ENCODE results near the gene NANOS3.
"Not testable (repeated sequence)": the region's sequence is repeated elsewhere in the genome, so short reads cannot be mapped to it uniquely, and the experiment has no call there.

Gene NANOS3

GRCh38 chr19:13914777-13915176 lies 37.8 kb downstream of the NANOS3 start:
- DNase-seq (ENCODE audit: extremely low read depth in 1 of 2, low read depth in 1 of 2), result no peak

DNA sequence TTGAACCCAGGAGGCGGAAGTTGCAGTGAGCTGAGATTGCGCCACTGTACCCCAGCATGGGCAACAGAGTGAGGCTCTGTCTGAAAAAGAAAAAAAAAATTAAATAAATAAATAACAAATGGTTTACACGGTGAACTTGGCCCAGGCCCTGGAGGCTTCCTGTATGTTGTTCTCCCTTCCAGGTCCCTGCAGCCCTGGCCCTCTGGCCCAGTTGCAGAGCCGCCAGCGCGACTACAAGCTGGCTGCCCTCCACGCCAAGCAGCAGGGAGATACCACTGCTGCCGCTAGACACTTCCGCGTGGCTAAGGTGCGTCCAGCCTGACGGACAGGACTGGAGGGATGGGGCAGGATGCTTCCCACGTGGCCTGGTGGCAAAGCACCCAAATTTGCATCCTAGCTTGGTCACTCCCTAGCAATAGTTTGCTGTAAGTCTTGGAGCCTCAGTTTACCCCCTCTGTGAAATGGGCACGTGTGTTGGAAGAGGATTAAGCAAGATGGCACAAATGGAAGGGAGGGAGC lies 41.0 kb downstream of the NANOS3 start:
- DNase-seq (ENCODE audit: extremely low read depth in 1 of 2, low read depth in 1 of 2), result no peak

GRCh38 chr19:13918726-13919411 lies 41.9 kb downstream of the NANOS3 start:
- DNase-seq (ENCODE audit: extremely low read depth in 1 of 2, low read depth in 1 of 2), result no peak

DNA sequence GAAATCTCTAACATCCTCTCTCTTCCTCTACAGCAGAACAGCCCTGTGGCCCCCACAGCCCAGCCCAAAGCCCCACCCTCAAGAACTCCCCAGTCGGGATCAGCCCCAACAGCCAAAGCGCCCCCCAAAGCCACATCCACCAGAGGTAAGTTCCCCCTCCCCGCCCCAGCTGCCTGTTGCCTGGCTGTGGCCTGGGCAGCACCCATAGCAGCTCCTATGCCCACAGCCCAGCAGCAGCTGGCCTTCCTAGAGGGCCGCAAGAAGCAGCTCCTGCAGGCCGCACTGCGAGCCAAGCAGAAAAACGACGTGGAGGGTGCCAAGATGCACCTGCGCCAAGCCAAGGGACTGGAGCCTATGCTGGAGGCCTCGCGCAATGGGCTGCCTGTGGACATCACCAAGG lies 43.6 kb downstream of the NANOS3 start:
- no peak for DNase-seq (ENCODE audit: extremely low read depth in 1 of 2, low read depth in 1 of 2)

GRCh38 chr19:13920940-13921747 lies 44.2 kb downstream of the NANOS3 start:
- DNase-seq (ENCODE audit: extremely low read depth in 1 of 2, low read depth in 1 of 2), result peak in 1 of 2 donors; percentile 25

DNA sequence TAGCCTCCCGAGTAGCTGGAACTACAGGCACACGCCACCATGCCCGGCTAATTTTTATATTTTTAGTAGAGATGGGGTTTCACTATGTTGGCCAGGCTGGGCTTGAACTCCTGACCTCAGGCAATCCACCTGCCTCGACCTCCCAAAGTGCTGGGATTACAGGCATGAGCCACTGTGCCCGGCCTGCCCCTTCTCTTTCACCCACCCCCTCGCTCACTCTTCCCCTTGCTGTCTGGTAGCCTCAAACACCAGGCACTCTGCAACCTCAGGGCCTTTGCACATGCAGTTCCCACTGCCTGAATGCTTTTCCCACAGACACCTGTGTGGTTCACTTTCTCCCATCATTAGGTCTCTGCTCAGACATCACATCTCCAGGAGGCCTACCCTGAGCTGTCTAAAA lies 45.2 kb downstream of the NANOS3 start:
- DNase-seq (ENCODE audit: extremely low read depth in 1 of 2, low read depth in 1 of 2), result not testable (repeated sequence)

DNA sequence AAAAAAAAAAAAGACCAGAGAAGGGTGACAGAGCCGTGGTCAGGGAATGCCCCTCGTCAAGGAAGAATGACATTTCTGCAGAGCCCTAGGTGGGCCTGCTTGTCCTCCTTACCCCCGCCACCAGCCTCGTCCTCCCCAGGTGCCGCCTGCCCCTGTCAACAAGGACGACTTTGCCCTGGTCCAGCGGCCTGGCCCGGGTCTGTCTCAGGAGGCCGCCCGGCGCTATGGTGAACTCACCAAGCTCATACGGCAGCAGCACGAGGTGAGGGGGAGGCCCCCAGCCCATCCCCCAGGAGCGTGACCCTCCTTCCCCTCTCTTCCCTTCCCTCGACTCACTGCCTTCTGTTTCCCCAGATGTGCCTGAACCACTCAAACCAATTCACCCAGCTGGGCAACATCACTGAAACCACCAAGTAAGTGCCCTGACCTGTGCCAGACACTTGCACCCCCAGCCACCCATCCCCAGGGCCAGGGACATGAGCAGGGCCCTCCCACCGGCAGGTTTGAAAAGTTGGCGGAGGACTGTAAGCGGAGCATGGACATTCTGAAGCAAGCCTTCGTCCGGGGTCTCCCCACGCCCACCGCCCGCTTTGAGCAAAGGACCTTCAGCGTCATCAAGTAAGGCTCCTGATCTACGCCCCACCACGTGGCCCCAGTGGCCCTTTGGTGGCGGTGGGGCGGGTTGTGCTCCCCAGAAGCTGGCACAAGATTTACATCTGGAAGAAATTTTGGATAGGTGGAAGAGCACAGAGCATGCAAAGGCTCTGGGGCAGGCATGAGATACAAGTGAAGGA lies 46.5 kb downstream of the NANOS3 start:
- no peak for DNase-seq (ENCODE audit: extremely low read depth in 1 of 2, low read depth in 1 of 2)

DNA sequence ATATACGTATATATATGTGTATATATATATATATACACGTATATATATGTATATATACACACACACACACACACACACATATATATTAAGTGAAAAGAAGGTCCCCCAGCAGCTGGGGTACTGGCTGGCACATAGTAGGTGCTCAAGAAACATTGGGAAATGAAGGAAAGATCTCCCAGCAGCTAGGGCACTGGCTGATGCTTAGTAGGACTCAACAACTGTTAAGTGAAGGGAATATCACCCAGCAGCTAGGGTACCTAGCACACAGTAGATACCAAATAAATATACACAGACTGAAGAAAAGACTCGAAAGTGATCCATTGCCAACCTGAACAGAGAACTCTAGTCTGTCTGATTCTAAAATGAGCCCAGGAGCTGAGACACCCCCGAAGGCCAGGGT lies 49.1 kb downstream of the NANOS3 start:
- DNase-seq (ENCODE audit: extremely low read depth in 1 of 2, low read depth in 1 of 2), result no peak

DNA sequence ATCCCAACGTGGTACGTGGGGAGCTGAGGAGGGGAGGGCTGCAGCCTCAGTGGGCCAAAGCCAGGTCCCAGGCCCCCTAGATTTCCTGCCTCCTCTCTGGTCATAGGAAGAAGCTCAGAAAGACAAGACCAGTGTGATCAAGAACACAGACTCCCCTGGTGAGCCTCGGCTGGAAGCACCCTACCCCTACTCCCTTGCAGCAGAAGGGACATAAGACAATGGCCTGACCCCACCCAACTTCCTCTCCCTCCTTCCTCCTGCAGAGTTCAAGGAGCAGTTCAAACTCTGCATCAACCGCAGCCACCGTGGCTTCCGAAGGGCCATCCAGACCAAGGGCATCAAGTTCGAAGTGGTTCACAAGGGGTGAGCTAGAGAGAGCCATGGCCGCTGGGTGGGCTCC lies 49.8 kb downstream of the NANOS3 start:
- DNase-seq (ENCODE audit: extremely low read depth in 1 of 2, low read depth in 1 of 2), result no peak

DNA sequence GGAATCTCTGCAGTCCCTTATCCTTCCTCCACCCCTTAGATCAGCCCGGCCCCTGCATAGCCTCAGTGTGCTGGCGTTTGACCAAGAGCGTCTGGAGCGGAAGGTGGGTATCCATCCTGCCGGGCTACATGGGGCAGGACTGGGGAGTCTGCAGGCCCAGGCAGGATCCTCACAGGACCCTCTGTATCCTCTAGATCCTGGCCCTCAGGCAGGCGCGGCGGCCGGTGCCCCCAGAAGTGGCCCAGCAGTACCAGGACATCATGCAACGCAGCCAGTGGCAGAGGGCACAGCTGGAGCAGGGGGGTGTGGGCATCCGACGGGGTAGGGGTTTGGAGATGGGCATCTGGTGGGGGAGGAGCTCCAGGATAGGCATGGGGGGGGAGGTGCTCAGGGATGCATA lies 52.4 kb downstream of the NANOS3 start:
- DNase-seq (ENCODE audit: extremely low read depth in 1 of 2, low read depth in 1 of 2), result no peak

DNA sequence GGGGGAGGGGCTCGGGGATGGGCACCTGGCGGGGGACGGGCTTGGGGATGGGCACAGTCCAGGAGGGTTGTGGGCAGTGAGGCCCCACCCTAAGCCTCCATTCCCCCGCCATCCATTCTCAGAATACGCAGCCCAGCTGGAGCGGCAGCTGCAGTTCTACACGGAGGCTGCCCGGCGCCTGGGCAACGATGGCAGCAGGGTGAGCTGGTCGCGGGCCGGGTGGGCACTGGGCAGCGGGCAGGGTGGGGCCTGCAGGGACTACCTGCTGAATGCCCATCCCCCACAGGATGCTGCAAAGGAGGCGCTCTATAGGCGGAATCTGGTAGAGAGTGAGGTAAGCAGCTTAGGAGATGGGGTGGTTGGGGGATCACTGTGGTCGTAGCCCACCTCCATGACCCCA lies 53.0 kb downstream of the NANOS3 start:
- no peak for DNase-seq (ENCODE audit: extremely low read depth in 1 of 2, low read depth in 1 of 2)
